GM04504 (cell line): Measurements from ENCODE around the gene MEAF6.
A peak's percentile ranks its signal among the peaks of the same experiment; 100 is the strongest.

Experiments used
- DNase-seq: peaks from one replicate; pipeline ENCODE4 v3.0.0-alpha.2; 2012; ENCODE audit warnings: low read depth

MEAF6 gene

DNA sequence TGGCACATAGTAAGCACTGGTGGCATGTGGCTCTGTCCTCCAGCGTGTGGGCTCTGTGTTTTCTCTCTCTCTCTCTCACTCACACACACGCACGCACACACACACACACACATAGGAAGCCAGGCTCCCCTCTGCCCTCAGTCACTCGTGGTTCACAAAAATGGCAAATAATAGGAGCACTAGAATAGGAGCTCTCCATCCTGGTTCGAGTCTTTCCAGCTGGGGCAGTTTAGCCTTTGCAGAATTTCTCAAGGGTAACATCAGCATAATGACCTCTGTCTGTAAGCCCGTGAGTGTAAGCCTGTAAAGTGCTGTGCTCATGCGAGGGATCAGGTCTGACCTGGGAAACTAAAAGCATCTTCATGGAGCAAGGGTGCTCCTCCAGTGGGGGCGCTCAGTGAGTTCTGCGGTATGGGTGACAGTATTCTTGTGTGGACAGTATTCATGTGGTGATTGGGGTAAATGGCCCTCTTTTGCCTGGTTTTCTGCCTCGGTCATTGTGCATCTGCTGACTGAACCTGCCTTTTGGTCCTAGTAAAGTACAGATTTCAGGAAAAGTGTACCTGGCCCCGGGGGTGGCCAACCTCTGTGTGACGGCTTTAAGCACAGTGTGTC is 41.0 kb downstream of the MEAF6 start:
- DNase-seq: no peak

DNA sequence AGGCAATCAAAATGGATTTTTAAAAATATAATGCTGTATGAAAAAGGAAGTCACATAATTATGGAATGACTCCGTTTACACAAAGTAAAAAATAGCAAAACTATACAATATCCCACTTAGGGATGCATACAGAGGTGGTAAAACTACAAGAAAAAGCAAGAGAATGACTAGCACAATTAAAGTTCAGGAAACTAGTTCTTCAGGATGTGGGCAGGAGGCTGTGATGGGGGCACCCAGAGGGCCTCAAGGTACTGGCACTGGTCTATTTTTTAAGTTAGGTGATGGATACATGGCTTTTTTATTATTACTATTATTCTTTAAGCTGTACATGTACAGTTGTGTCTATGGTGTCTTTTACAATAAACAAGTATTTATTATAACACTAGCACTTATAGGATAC is 41.6 kb downstream of the MEAF6 start:
- DNase-seq: no peak

DNA sequence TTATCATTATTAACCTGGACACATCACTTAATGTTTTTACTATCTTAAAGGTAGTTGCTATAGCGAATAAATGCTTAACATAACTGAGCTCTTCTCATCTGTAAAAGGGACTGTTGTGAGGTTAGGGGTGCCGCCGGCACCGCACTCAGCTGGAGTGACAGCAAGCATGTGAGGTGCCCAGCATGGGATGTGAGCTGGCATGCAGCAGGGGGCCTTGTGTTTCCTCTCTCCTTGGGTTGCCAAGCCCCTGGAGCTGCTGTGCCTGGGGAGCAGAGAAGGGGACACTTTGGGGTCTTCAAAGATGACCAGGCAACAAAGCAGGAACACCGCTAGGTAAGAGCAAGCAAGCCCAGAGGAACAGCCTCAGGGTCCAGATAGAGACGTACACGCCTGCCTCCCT is 42.3 kb downstream of the MEAF6 start:
- no peak for DNase-seq

DNA sequence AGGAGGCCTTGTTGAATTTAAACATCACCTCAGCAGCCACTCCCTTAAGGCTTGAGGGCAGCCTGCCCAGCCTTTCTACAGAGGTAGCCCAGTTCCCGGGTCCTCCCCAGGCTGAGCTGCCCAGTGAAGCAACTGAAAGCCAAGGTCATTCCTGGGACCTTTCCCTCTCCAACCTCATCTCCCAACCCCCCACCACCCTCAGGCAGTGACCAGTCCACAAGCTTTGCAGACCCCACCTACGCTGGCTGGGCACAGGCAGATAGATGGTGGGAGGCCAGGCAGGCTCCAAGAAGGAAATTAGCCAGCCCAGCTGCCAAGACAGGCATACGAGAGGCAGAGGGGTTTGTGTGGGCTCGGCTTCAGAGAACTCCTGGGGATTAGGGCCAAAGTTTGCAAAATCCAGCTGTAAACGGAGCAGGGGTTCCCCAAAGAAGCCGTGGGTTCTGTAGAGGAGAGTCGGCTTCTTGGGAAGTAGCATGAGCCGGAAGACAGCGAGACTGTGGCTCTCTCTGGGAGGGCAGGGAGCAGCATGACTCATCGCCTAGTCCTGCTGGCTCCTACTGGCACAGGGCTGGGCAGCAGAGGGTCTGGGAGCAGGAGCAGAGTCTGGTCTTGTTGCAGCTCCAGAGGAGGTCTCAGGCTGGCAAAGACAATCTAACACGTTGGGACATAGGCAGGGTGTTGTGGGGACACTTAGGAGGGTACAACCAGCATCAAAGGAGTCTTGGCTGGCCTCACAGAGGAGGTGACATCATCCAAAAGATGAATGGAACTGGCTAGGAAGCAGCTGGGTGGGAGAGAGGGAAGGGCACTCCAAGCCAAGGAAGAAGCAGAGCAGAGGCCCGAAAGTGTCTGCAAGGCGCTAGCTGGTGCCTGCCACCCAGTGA is 43.0 kb downstream of the MEAF6 start:
- peak; percentile 68 for DNase-seq

GRCh38 chr1:37469386-37469785 is 45.2 kb downstream of the MEAF6 start:
- DNase-seq: no peak

DNA sequence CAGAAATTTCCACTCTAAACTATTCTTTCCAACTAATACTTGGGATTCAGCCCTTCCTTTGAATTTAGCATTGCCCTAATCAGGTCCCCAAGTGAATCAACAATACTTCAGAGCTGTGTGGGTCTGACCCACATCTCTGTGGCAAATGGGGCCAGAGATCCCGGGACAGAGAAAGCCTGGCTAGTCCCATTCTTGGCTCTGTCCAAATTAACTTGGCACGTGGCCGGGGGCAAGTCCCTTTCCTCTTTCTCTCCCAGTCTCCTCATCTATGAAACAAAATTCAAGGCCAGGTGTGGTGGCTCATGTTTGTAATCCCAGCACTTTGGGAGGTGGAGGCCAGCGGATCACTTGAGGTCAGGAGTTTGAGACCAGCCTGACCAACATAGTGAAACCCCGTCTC is 46.5 kb downstream of the MEAF6 start:
- no peak for DNase-seq

- no peak for DNase-seq
Observed at GRCh38 chr1:37465593-37466517, 48.7 kb downstream of the MEAF6 start.

GRCh38 chr1:37464443-37464842 is 50.1 kb downstream of the MEAF6 start:
- DNase-seq: no peak

DNA sequence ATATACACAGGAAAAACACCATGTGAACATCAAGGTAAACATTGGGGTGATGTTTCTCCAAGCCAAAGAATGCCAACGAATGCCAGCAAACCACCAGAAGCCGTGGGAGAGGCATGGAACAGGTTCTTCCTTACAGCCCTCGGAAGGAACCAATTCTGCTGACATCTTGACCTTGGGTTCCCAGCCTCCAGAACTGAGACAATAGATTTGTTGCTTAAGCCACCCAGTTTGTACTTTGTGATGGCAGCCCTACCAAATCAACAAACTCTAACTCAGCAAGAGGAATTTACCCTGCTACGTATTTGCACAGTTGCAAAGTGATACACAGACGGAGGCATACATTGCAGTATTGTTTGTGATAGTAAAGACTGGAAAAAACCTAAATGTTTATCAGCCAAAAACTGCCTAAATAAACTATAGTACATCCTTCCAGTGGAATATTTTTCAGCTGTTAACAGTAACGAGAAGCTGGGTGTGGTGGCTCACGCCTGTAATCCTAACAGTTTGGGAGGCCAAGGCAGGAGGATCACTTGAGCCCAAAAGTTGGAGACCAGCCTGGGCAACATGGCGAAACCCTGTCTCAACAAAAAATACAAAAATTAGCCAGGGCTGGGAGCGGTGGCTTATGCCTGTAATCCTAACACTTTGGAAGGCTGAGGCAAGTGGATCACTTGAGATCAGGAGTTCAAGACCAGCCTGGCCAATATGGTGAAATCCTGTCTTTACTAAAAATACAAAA is 52.7 kb downstream of the MEAF6 start:
- no peak for DNase-seq

- no peak for DNase-seq
Observed at GRCh38 chr1:37458551-37458950, 56.0 kb downstream of the MEAF6 start.

DNA sequence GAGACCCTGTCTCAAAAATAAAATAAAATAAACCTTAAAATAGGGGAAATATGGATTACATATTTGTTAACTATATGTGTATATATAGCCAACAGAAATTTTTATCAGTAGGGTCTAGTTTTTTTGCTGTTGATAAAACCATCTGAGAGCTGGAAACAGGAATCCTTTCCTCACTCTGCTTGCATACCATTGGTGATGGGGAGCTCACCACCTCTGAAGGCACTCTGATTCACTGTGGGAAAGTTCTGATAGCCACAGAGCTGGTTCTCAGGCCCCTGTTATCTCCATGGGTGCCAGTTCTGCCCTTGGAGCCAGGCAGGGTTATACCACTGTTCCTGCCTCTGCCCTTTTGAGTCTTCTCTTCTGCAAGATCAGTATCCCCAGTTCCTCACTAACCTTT is 58.0 kb downstream of the MEAF6 start:
- no peak for DNase-seq

- no peak for DNase-seq
Observed at GRCh38 chr1:37455516-37455915, 59.0 kb downstream of the MEAF6 start.

DNA sequence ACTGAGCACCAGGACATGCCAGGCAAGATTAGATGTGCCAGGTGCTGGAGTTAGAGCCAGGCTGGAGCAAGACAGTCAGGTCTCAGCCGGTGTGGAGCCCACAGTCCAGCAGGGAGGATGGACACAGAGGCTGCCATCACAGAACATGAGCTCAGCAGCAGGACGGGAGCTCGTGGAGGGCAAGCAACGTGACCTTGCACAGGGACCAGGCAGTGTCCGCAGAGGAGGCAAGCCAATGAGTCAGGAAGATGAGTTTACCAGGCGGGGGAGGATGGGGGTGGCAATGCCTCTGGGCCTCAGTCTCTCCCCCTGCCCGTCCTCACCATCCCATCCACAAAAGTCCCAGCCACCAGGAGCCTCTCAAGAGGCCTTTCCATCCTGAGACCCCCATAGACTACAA is 60.9 kb downstream of the MEAF6 start:
- no peak for DNase-seq

DNA sequence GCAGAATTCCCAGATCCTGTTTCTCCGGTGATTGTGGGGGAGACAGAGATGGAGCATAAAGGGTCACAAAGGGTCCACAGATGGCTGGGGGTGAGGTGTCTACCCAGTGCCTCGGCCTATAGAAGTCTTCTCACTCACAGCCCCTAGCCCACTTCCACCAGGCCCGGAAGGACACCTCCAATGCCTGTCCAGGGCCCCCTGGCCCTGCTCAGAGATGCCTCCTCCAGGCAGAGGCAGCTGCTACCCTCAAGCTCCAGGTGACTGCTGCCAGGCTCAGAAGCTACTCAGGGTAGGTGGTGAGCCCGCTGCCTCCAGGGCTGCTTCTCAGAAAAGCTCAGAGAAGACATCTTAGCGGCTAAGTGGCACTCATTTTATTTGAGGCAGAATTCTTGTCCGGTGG is 62.1 kb downstream of the MEAF6 start:
- DNase-seq: no peak

DNA sequence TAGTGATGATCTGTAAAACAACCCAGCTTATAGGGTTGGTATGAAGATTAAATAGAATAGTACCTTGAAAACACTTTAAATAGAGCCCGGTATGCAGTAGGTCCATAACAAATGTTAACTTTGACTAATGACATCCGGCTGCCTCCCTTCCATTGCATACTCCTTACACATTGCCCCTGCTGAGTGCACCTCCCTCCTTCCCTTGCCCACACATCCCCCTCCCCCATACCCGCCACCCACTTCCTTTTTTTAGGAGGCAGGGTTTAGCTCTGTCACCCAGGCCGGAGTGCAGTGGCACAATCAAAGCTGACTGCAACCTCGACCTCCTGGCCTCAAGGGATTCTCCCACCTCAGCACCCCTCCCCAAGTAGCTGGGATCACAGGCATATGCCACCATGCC is 64.6 kb downstream of the MEAF6 start:
- DNase-seq: no peak

DNA sequence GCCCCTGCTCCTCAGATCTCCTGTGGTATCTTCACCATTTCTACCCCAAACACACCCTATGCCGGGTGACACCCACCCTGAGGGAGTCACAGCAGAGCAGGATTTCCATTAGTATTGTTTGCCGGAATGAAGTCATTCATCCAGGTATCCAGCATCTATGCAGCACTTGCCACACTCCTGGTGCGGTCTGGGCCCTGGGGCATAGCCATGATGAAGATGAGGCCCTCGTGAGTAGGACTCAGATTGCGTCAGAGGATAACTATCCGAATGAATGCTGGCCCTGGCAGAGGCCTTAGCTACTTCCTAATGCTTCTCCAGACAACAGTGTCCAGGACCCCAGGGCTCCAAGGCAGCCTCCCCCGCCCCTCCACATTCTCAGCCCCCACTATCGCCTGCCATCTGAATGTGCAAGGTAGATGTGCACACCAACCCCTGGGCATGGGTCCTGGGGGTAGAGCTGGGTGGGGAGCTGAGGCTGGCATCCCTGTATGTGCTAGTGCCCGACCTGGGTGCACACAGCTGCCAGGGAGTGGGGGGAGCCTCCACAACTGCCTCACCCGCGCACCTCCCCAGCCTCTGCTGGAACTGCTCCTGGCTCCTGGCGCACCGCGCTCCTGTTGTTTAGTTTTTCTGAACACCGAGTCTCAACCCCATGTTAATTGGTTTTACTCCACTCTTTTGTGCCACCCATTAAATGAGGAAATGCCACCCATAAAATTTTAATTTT is 65.7 kb downstream of the MEAF6 start:
- DNase-seq: peak; percentile 8

DNA sequence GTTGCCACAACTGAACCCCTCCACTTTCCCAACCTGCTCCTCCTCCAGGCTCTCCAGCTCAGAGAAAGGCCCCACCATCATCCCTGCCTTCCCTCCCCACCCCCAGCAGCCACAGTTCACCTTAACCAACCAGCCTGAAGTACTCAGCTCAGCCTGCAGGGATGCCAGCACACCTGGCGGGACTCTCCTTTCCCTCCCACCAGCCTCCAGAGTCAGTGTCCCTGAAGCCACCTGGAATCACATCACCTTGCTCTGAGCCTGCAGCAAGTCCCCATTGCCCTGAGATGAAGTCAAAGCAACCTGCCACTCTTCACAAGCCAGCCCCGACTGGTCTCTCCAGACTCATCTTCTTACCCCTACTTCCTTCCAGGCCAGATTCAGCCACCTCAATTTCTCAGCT is 66.4 kb downstream of the MEAF6 start:
- DNase-seq: no peak

DNA sequence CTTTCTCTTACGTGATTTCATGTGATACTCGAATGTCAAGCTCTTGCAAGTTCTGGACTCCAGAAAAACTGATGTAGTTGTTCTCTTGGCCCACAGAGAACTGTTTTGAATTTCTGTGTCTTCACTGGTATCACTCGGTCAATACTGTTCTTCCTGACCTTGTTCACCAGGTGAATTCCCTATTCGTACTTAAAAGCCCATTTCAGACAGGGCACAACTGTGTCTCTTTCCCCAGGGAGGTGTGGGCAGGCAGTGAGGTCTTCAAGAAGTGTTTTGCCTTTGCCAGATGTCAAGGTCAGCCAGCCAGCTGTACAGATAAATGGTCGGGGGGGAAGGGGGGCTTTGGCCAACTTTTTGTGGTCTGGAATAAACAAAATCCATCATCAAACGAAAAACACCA is 67.7 kb downstream of the MEAF6 start:
- DNase-seq: no peak

DNA sequence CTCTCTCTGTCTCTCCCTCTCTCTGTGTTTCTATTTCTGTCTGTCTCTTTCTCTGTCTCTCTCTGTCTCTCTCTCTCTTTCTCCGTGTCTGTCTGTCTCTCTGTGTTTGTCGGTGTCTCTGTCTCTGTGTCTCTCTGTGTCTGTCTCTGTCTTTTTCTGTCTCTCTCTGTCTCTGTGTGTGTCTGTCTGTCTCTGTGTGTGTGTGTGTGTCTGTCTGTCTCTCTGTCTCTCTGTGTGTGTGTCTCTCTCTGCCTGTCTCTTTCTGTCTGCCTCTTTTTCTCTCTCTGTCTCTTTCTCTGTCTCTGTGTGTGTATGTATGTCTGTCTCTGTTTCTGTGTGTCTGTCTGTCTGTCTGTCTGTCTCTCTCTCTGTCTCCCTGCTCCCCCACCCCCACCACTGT is 71.9 kb downstream of the MEAF6 start:
- DNase-seq: no peak
